ENCODE data around the gene S100A12.

The S100A12 gene

GRCh38 chr1:153366261-153366660 is 9.2 kb downstream of the S100A12 start:
- CTCF ChIA-PET = interaction anchor here (2.9 to 3.0 kb wide), 2 partner anchors 10 to 129 kb away, joined by 12 to 13 read pairs; no protein-coding TSS in a partner anchor
- POLR2A ChIA-PET = no interaction called here
- TF ChIP-seq CTCF (IDR thresholded peaks at IDR 0.05; ENCODE audit: control extremely low read depth, extremely low read depth, low read depth, missing control alignments) = no peak
- no peak for DNase-seq (ENCODE audit: extremely low spot score)

- no peak for DNase-seq (ENCODE audit: extremely low spot score)
- POLR2A ChIA-PET = no interaction called here
- CTCF ChIA-PET = interaction anchor here (0.9 to 3.0 kb wide), 5 partner anchors 10 to 130 kb away, joined by 4 to 13 read pairs (median 10); no protein-coding TSS in a partner anchor
- TF ChIP-seq CTCF (IDR thresholded peaks at IDR 0.05; ENCODE audit: control extremely low read depth, extremely low read depth, low read depth, missing control alignments) = no peak
These were observed 9.7 kb downstream of the S100A12 start for GRCh38 chr1:153365696-153366095.

- ChIA-PET POLR2A (no interaction called here), CTCF (interaction anchor here (0.9 to 3.0 kb wide), 5 partner anchors 9 to 130 kb away, joined by 4 to 13 read pairs (median 10); no protein-coding TSS in a partner anchor)
- no peak for TF ChIP-seq CTCF (IDR thresholded peaks at IDR 0.05; ENCODE audit: control extremely low read depth, extremely low read depth, low read depth, missing control alignments)
- DNase-seq (ENCODE audit: extremely low spot score) = no peak
These were observed 10.4 kb downstream of the S100A12 start for GRCh38 chr1:153364766-153365666.

GRCh38 chr1:153364156-153364555 is 11.3 kb downstream of the S100A12 start:
- ChIA-PET POLR2A (no interaction called here), CTCF (interaction anchor here (1.6 to 2.7 kb wide), 2 partner anchors 11 to 12 kb away, joined by 4 to 10 read pairs; no protein-coding TSS in a partner anchor)
- TF ChIP-seq CTCF (IDR thresholded peaks at IDR 0.05; ENCODE audit: control extremely low read depth, extremely low read depth, low read depth, missing control alignments) = no peak
- DNase-seq (ENCODE audit: extremely low spot score) = no peak

- TF ChIP-seq CTCF (IDR thresholded peaks at IDR 0.05; ENCODE audit: control extremely low read depth, extremely low read depth, low read depth, missing control alignments) = no peak
- no peak for DNase-seq (ENCODE audit: extremely low spot score)
- CTCF ChIA-PET = interaction anchor here (2.7 kb wide), 1 partner anchor 10 kb away, joined by 10 read pairs; no protein-coding TSS in a partner anchor
- POLR2A ChIA-PET = no interaction called here
These were observed 11.8 kb downstream of the S100A12 start for GRCh38 chr1:153363641-153364040.

- no peak for DNase-seq (ENCODE audit: extremely low spot score)
- ChIA-PET POLR2A (no interaction called here), CTCF (interaction anchor here (1.1 to 1.6 kb wide), 3 partner anchors 10 to 132 kb away, joined by 5 to 18 read pairs (median 5); no protein-coding TSS in a partner anchor)
- TF ChIP-seq CTCF (IDR thresholded peaks at IDR 0.05; ENCODE audit: control extremely low read depth, extremely low read depth, low read depth, missing control alignments) = no peak
These were observed 13.1 kb downstream of the S100A12 start for GRCh38 chr1:153362187-153362775.

Measured in GM10248 (cell line).